ENCODE data around the gene CSNK2A2.

Gene CSNK2A2

DNA sequence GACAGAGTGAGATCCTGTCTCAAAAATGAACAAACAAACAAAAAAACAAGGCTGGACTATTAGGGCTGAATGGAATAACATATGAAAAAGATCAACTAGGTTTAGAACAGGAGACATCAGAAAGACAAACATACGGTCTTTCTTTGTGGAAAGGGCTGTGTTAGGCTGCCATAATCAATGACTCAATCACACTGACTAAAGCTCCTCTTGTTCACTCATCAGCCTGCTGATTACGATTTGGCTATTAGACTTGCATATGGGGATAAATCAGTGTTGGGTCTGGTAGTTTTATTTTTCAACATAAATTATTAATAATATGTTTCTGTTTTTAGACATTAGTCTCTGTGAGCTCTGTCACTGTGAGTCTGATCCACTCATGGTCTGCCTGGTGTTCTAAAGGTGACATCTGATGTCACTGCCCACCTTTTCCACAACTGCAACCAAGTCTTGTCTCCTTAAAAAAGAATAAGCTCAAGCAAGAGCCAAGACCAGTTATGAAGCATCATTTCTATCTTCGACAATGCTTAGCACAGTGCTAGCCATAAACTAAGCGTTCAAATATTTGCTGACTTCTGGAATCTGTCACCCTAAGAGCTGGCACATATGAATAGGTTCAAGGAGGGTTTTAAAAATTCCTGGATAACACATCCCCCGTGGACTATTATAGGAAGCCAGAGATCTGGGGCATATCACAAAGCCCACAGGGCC is 79.0 kb downstream of the CSNK2A2 start:
- no peak overlapping the region for H3K4me3 ChIP-seq
- H3K9me3 ChIP-seq (ENCODE audit: low read depth, low read length), result no peaks in the 10 kb centered on the region
- no peak overlapping the region for H3K9ac ChIP-seq (ENCODE audit: insufficient read length)
- H3K36me3 ChIP-seq (ENCODE audit: insufficient read depth, low read length), result peaks cover 25% of the 10 kb centered on the region
- DNase-seq (ENCODE audit: low read depth, low spot score), result no peak
- TF ChIP-seq FOXP2 (optimal IDR thresholded peaks at IDR 0.05; ENCODE audit: control extremely low read depth, extremely low read length, insufficient read depth) (no peak), EZH2 (IDR thresholded peaks at IDR 0.05) (no peak), POLR2AphosphoS5 (IDR thresholded peaks at IDR 0.05; ENCODE audit: borderline replicate concordance, low read depth, low read length) (no peak)
- no peak overlapping the region for H3K27ac ChIP-seq

- no peak overlapping the region for H3K4me3 ChIP-seq
- no peak for DNase-seq (ENCODE audit: low read depth, low spot score)
- no peak overlapping the region for H3K9ac ChIP-seq (ENCODE audit: insufficient read length)
- TF ChIP-seq FOXP2 (optimal IDR thresholded peaks at IDR 0.05; ENCODE audit: control extremely low read depth, extremely low read length, insufficient read depth) (no peak), EZH2 (IDR thresholded peaks at IDR 0.05) (no peak), POLR2AphosphoS5 (IDR thresholded peaks at IDR 0.05; ENCODE audit: borderline replicate concordance, low read depth, low read length) (no peak)
- H3K36me3 ChIP-seq (ENCODE audit: insufficient read depth, low read length), result peaks cover 29% of the 10 kb centered on the region
- H3K27ac ChIP-seq, result no peak overlapping the region
- no peaks in the 10 kb centered on the region for H3K9me3 ChIP-seq (ENCODE audit: low read depth, low read length)
Measured at GRCh38 chr16:58116529-58116928, 81.4 kb downstream of the CSNK2A2 start.

DNA sequence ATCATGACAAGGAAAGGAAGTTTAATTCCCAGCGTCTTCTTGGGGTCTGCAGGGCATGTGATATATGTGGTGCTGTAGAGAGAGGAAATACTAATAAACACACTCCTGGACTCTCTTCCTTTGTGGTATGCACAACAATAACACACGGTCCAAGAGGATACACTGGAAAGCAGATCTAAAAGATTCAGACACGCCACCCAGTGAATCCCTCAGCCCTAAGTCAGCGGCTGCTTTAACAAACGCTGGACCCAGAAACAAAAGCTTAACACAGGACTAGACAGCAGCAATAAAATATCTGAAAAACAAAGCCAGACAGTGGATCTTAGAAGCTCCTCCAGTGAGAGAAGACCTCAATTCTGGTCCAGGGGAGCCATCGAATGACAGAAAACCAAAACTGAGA is 81.8 kb downstream of the CSNK2A2 start:
- Histone ChIP-seq H3K9me3 (ENCODE audit: low read depth, low read length) (no peaks in the 10 kb centered on the region), H3K27ac (no peak overlapping the region), H3K4me3 (no peak overlapping the region), H3K36me3 (ENCODE audit: insufficient read depth, low read length) (peaks cover 29% of the 10 kb centered on the region), H3K9ac (ENCODE audit: insufficient read length) (no peak overlapping the region)
- no peak for TF ChIP-seq POLR2AphosphoS5 (IDR thresholded peaks at IDR 0.05; ENCODE audit: borderline replicate concordance, low read depth, low read length)
- no peak for TF ChIP-seq EZH2 (IDR thresholded peaks at IDR 0.05)
- no peak for TF ChIP-seq FOXP2 (optimal IDR thresholded peaks at IDR 0.05; ENCODE audit: control extremely low read depth, extremely low read length, insufficient read depth)
- no peak for DNase-seq (ENCODE audit: low read depth, low spot score)

- no peak for TF ChIP-seq FOXP2 (optimal IDR thresholded peaks at IDR 0.05; ENCODE audit: control extremely low read depth, extremely low read length, insufficient read depth)
- no peak for TF ChIP-seq EZH2 (IDR thresholded peaks at IDR 0.05)
- TF ChIP-seq POLR2AphosphoS5 (IDR thresholded peaks at IDR 0.05; ENCODE audit: borderline replicate concordance, low read depth, low read length), result no peak
- H3K4me3 ChIP-seq, result no peak overlapping the region
- H3K9me3 ChIP-seq (ENCODE audit: low read depth, low read length), result no peaks in the 10 kb centered on the region
- no peak overlapping the region for H3K9ac ChIP-seq (ENCODE audit: insufficient read length)
- no peak overlapping the region for H3K27ac ChIP-seq
- peaks cover 29% of the 10 kb centered on the region for H3K36me3 ChIP-seq (ENCODE audit: insufficient read depth, low read length)
- no peak for DNase-seq (ENCODE audit: low read depth, low spot score)
Measured at GRCh38 chr16:58114827-58115825, 82.8 kb downstream of the CSNK2A2 start.

DNA sequence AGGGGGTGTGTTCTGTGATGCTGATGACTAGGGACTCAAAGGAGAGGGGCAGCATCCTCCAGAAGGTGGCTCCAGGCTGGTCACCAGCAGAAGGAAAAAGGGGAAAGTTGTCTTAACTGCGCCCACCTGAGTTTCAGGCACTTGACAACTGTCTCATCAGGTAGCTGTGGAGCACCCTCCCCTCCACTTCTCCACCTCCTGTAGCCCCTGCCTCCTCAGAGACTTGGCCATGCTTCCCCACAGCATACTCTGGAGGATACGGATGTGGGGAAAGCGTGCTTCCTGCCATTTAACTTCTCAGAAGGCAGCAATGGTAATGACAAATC is 86.6 kb downstream of the CSNK2A2 start:
- DNase-seq (ENCODE audit: low read depth, low spot score), result no peak
- Histone ChIP-seq H3K27ac (no peak overlapping the region), H3K4me3 (no peak overlapping the region), H3K9ac (ENCODE audit: insufficient read length) (no peak overlapping the region), H3K36me3 (ENCODE audit: insufficient read depth, low read length) (peaks cover 23% of the 10 kb centered on the region), H3K9me3 (ENCODE audit: low read depth, low read length) (no peaks in the 10 kb centered on the region)
- TF ChIP-seq POLR2AphosphoS5 (IDR thresholded peaks at IDR 0.05; ENCODE audit: borderline replicate concordance, low read depth, low read length) (no peak), EZH2 (IDR thresholded peaks at IDR 0.05) (no peak), FOXP2 (optimal IDR thresholded peaks at IDR 0.05; ENCODE audit: control extremely low read depth, extremely low read length, insufficient read depth) (no peak)

GRCh38 chr16:58110571-58111301 is 87.2 kb downstream of the CSNK2A2 start:
- peaks cover 18% of the 10 kb centered on the region for H3K36me3 ChIP-seq (ENCODE audit: insufficient read depth, low read length)
- no peak overlapping the region for H3K9ac ChIP-seq (ENCODE audit: insufficient read length)
- H3K27ac ChIP-seq, result no peak overlapping the region; the same call in 1 of the 2 replicates
- no peaks in the 10 kb centered on the region for H3K9me3 ChIP-seq (ENCODE audit: low read depth, low read length)
- H3K4me3 ChIP-seq, result 0 out of 2 replicates have a peak overlapping the region, but pooled peaks have one; percentile 7
- DNase-seq (ENCODE audit: low read depth, low spot score), result peak; percentile 59
- TF ChIP-seq FOXP2 (optimal IDR thresholded peaks at IDR 0.05; ENCODE audit: control extremely low read depth, extremely low read length, insufficient read depth) (no peak), EZH2 (IDR thresholded peaks at IDR 0.05) (no peak), POLR2AphosphoS5 (IDR thresholded peaks at IDR 0.05; ENCODE audit: borderline replicate concordance, low read depth, low read length) (no peak)

GRCh38 chr16:58109881-58110280 is 88.0 kb downstream of the CSNK2A2 start:
- peaks cover 10% of the 10 kb centered on the region for H3K36me3 ChIP-seq (ENCODE audit: insufficient read depth, low read length)
- DNase-seq (ENCODE audit: low read depth, low spot score), result no peak
- H3K9ac ChIP-seq (ENCODE audit: insufficient read length), result no peak overlapping the region
- no peaks in the 10 kb centered on the region for H3K9me3 ChIP-seq (ENCODE audit: low read depth, low read length)
- TF ChIP-seq POLR2AphosphoS5 (IDR thresholded peaks at IDR 0.05; ENCODE audit: borderline replicate concordance, low read depth, low read length) (no peak), EZH2 (IDR thresholded peaks at IDR 0.05) (no peak), FOXP2 (optimal IDR thresholded peaks at IDR 0.05; ENCODE audit: control extremely low read depth, extremely low read length, insufficient read depth) (no peak)
- no peak overlapping the region for H3K4me3 ChIP-seq
- no peak overlapping the region for H3K27ac ChIP-seq

DNA sequence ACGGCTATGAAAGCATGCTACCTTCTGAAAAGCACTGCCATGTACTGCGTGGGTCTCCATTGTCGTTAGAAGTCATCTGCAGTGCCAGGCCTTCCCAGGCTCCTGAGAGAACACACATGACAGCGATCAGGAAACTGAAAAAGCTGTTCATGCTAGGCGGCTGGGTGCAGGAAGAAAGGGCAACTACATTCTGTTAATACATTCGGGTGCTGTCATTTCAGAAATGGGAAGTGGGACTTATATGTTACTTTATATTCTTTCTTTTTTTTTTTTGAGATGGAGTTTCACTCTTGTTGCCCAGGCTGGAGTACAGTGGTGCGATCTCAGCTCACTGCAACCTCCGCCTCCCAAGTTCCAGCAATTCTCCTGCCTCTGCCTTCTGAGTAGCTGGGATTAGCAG is 88.6 kb downstream of the CSNK2A2 start:
- TF ChIP-seq EZH2 (IDR thresholded peaks at IDR 0.05), result no peak
- no peak for TF ChIP-seq FOXP2 (optimal IDR thresholded peaks at IDR 0.05; ENCODE audit: control extremely low read depth, extremely low read length, insufficient read depth)
- TF ChIP-seq POLR2AphosphoS5 (IDR thresholded peaks at IDR 0.05; ENCODE audit: borderline replicate concordance, low read depth, low read length), result no peak
- Histone ChIP-seq H3K9me3 (ENCODE audit: low read depth, low read length) (no peaks in the 10 kb centered on the region), H3K27ac (no peak overlapping the region), H3K4me3 (no peak overlapping the region), H3K36me3 (ENCODE audit: insufficient read depth, low read length) (peaks cover 5% of the 10 kb centered on the region; the same call in 1 of the 2 replicates), H3K9ac (ENCODE audit: insufficient read length) (no peak overlapping the region)
- DNase-seq (ENCODE audit: low read depth, low spot score), result no peak
